Sigmoid colon (tissue), 7 donors: Measurements from ENCODE around the gene APBB2. TPM values are rescaled to one million over a fixed set of nuclear protein-coding genes. Genes with fewer than 3 reads are reported as not detected.
A peak's percentile ranks its signal among the peaks of the same experiment; 100 is the strongest.
"Not testable (repeated sequence)": the region's sequence is repeated elsewhere in the genome, so short reads cannot be mapped to it uniquely, and the experiment has no call there.

Source experiments
- DNase-seq: peaks from one replicate; pipeline ENCODE4 v3.0.0-alpha.2; 2019
- H3K27ac ChIP-seq, 4 donors: fragments of 200-600 bp; sonication (generic); one replicate each; pipeline ENCODE4 v1.5.1; 2016 to 2019; ENCODE audit warnings: mild to moderate bottlenecking in 1 of 4
- H3K27me3 ChIP-seq, 3 donors: fragments of 200-600 bp; sonication (generic); one replicate each; pipeline ENCODE4 v1.5.1; 2019; ENCODE audit warnings: mild to moderate bottlenecking in 1 of 3
- H3K36me3 ChIP-seq, 4 donors: fragments of 200-600 bp; sonication (generic); one replicate each; pipeline ENCODE4 v1.5.1; 2016 to 2019
- H3K4me1 ChIP-seq, 4 donors: fragments of 200-600 bp; sonication (generic); one replicate each; pipeline ENCODE4 v1.5.1; 2017 to 2019
- H3K4me3 ChIP-seq, 4 donors: fragments of 200-600 bp; sonication (generic); one replicate each; pipeline ENCODE4 v1.5.1; 2017 to 2019; ENCODE audit warnings: mild to moderate bottlenecking in 2 of 4, moderate library complexity in 1 of 4
- H3K9me3 ChIP-seq, 4 donors: fragments of 200-600 bp in 3 of 4; sonication (generic) in 3 of 4; one replicate each; pipeline versions ENCODE4 v1.5.1 to v1.6.1; 2013 to 2019
- EP300 ChIP-seq, 4 donors: sonication (generic); formaldehyde crosslinking; IDR thresholded peaks; one replicate each; pipeline ENCODE4 v1.6.1; 2017; ENCODE audit warnings: antibody characterized with exemption in 4 of 4
- POLR2A ChIP-seq, 2 donors: fragments of 450-650 bp; IDR thresholded peaks; one replicate each; pipeline ENCODE4 v1.6.1; 2016; ENCODE audit warnings: antibody characterized with exemption in 2 of 2, mild to moderate bottlenecking in 2 of 2, moderate library complexity in 2 of 2
- POLR2AphosphoS5 ChIP-seq, 4 donors: sonication (generic); formaldehyde crosslinking; IDR thresholded peaks; one replicate each; pipeline ENCODE4 v1.6.1; 2017; ENCODE audit warnings: antibody characterized with exemption in 4 of 4
- whole genome bisulfite sequencing, 2 donors: extraction: QIAGEN DNeasy Blood & Tissue Kit; methylation state at CpG; one replicate each; pipeline ENCODE4 v1.1.7; 2013; 5-methylcytosine and 5-hydroxymethylcytosine counted together
- intact Hi-C: fragments of 100-400 bp; cut with DNase I; formaldehyde crosslinking; loops from one replicate; pipeline ENCODE4 v1.15.1; 2023
- polyA plus RNA-seq, 3 donors: library from polyadenylated mRNA; stranded (reverse); fragments of 200-250 nt; gene quantifications; one replicate each; pipeline ENCODE4 v1.2.3, GENCODE V29; 2013
- total RNA-seq, 4 donors: library from RNA; depleted of rRNA; stranded (reverse); fragments of >200 nt; gene quantifications; one replicate each; pipeline ENCODE4 v1.1.0, GENCODE V29; 2016
- TF ChIP-seq, protein P1 (sequence below), 4 experiments: fragments of 450-650 bp in 3 of 4; fragments of 200-600 bp in 1 of 4; IDR thresholded peaks; one replicate each; pipeline ENCODE4 v1.5.1; 2016 to 2019; ENCODE audit warnings: antibody characterized with exemption in 4 of 4, mild to moderate bottlenecking in 3 of 4, moderate library complexity in 2 of 4
- donor health status: healthy with polysubstance abuse.
- donor health status: Bipolar disorder and iron deficiency.
- donor health status: healthy.

The APBB2 gene
- total and polyA plus RNA-seq, 7 donors: 7.8 to 108 (median 69.1) TPM

DNA sequence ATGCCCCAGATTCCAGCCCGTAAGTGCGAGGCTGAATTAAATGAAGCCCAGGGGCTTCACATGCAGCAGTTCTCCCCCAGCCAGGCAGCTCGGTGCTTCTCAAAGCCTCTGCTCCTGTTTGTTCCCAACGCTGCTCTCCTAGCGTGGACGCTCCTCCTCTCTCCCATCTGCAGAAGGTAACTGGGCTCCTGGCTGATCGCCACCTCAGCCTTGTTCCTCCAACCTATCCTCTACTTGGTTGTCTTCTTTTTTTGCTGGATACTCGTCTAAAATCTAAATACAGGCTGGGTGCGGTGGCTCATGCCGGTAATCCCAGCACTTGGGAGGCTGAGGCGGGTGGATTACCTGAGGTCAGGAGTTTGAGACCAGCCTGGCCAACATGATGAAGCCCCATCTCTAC lies 394.2 kb downstream of the APBB2 start:
- TF ChIP-seq, protein P1, sequence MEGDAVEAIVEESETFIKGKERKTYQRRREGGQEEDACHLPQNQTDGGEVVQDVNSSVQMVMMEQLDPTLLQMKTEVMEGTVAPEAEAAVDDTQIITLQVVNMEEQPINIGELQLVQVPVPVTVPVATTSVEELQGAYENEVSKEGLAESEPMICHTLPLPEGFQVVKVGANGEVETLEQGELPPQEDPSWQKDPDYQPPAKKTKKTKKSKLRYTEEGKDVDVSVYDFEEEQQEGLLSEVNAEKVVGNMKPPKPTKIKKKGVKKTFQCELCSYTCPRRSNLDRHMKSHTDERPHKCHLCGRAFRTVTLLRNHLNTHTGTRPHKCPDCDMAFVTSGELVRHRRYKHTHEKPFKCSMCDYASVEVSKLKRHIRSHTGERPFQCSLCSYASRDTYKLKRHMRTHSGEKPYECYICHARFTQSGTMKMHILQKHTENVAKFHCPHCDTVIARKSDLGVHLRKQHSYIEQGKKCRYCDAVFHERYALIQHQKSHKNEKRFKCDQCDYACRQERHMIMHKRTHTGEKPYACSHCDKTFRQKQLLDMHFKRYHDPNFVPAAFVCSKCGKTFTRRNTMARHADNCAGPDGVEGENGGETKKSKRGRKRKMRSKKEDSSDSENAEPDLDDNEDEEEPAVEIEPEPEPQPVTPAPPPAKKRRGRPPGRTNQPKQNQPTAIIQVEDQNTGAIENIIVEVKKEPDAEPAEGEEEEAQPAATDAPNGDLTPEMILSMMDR (IDR thresholded peaks at IDR 0.05): no peak
- no peak for TF ChIP-seq EP300 (IDR thresholded peaks at IDR 0.05)
- TF ChIP-seq POLR2A (IDR thresholded peaks at IDR 0.05): no peak
- TF ChIP-seq POLR2AphosphoS5 (IDR thresholded peaks at IDR 0.05): no peak
- DNase-seq: no peak
- no peaks in the 10 kb centered on the region for H3K4me1 ChIP-seq
- WGBS, 2 donors: 96 to 97% methylated on average over 11 of the region's 11 CpGs
- H3K4me3 ChIP-seq: no peak overlapping the region
- intact Hi-C loops: no loop called here
- H3K27ac ChIP-seq: no peak overlapping the region
- H3K9me3 ChIP-seq: no peaks in the 10 kb centered on the region
- H3K36me3 ChIP-seq: peaks cover 6 to 58% (median 22%) of the 10 kb centered on the region in 4 donors
- no peaks in the 10 kb centered on the region for H3K27me3 ChIP-seq

DNA sequence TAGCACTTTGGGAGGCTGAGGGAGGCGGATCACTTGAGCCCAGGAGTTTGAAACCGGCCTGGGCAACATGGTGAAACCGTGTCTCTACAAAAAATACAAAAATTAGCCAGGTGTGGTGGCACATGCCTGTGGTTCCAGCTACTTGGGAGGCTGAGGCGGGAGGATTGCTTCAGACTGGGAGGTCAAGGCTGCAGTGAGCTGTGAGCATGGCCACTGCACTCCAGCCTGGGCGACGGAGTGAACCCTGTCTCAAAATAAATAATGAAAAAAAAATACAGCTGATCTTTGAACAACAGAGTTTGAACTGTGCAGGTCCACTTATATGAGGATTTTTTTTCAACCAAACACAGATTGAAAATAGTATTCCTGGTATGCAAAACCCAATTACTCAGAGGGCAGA lies 397.2 kb downstream of the APBB2 start:
- H3K36me3 ChIP-seq: peaks cover 0 to 66% (median 23%) of the 10 kb centered on the region in 4 donors
- DNase-seq, H3K9me3 ChIP-seq, H3K27me3 ChIP-seq, H3K27ac ChIP-seq, H3K4me1 ChIP-seq, H3K4me3 ChIP-seq, intact Hi-C loops: not testable (repeated sequence)
- WGBS, 2 donors: 93% methylated on average over 6 of the region's 6 CpGs

DNA sequence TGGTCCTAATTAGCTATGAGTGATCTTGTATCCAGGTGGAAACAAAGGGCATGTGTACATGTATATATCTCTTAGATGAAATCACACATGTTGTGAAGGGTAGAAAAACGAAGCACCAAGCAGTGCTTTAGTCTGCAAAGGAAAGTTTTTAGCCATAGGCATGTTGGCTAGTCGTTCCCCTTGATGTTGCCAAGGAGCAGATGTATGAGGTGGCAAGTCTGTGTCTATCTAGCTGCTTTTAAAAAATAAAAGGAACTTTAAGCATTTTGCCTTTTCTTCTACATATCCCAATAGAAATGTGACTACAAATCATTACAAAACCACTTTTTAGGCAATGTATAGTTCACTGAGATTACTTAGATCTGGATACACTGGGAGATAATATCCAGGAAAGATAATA lies 401.5 kb downstream of the APBB2 start:
- TF ChIP-seq EP300 (IDR thresholded peaks at IDR 0.05): no peak
- no peak for TF ChIP-seq POLR2AphosphoS5 (IDR thresholded peaks at IDR 0.05)
- TF ChIP-seq, protein P1 (IDR thresholded peaks at IDR 0.05): no peak
- no peak for TF ChIP-seq POLR2A (IDR thresholded peaks at IDR 0.05)
- no peak overlapping the region for H3K4me3 ChIP-seq
- H3K27me3 ChIP-seq: no peaks in the 10 kb centered on the region
- WGBS, 2 donors: 87 to 88% methylated on average over 2 of the region's 2 CpGs
- peak overlapping the region in 2 of 4 donors; percentile 15 to 41 for H3K27ac ChIP-seq
- H3K9me3 ChIP-seq: no peaks in the 10 kb centered on the region
- intact Hi-C loops: no loop called here
- peaks cover 0 to 51% (median 13%) of the 10 kb centered on the region in 4 donors for H3K36me3 ChIP-seq
- no peaks in the 10 kb centered on the region for H3K4me1 ChIP-seq
- DNase-seq: no peak

DNA sequence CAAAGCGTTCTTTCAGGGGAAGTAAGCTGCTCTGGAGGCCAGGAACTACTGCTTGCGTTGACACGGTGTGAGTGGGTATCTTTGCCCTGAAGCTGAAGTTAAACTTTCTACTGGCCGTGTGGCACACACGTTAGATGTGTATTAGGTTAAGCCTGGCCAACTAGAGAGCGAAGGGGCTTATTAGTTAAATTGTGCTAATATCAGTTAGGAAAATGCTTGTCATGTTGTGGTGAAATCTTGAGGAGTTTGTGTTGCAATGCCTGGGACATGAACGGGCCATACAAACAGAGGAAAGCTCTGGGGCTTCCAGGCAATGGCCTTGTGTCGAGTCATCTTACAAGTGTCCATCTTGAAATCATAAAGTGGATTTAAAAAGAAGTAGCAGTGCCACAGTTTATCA lies 402.0 kb downstream of the APBB2 start:
- no peaks in the 10 kb centered on the region for H3K27me3 ChIP-seq
- H3K27ac ChIP-seq: peak overlapping the region in 2 of 4 donors; percentile 15 to 41
- H3K4me1 ChIP-seq: no peaks in the 10 kb centered on the region
- H3K36me3 ChIP-seq: peaks cover 0 to 51% (median 13%) of the 10 kb centered on the region in 4 donors
- H3K4me3 ChIP-seq: no peak overlapping the region
- no peak for DNase-seq
- intact Hi-C loops: no loop called here
- 89 to 91% methylated on average over 8 of the region's 8 CpGs for WGBS, 2 donors
- no peak for TF ChIP-seq EP300 (IDR thresholded peaks at IDR 0.05)
- no peak for TF ChIP-seq POLR2A (IDR thresholded peaks at IDR 0.05)
- TF ChIP-seq, protein P1 (IDR thresholded peaks at IDR 0.05): no peak
- no peak for TF ChIP-seq POLR2AphosphoS5 (IDR thresholded peaks at IDR 0.05)
- no peaks in the 10 kb centered on the region for H3K9me3 ChIP-seq

DNA sequence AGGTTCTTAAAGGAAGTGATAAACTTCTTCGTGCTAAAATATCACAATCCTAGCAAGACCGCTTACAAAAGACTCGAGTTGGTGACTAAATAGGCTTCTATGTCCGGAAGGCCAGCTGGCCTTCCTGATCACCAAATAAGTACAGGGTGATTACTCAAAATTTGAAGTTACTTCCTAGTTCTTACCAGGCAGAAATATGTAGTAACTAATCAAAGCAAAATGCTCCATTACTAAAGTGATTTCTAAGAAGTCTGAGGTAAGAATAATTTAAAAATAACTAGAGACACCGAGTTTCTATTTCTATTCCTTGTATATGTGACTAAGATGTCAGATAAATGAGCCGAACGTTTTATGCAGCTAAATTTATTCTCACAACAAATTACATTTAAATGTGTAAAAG lies 402.4 kb downstream of the APBB2 start:
- Histone ChIP-seq H3K36me3 (peaks cover 0 to 51% (median 13%) of the 10 kb centered on the region in 4 donors), H3K27ac (peak overlapping the region in 2 of 4 donors; percentile 19 to 31), H3K9me3 (no peaks in the 10 kb centered on the region), H3K27me3 (no peaks in the 10 kb centered on the region), H3K4me3 (no peak overlapping the region), H3K4me1 (no peaks in the 10 kb centered on the region)
- WGBS, 2 donors: 80 to 88% methylated on average over 7 of the region's 7 CpGs
- DNase-seq: no peak
- TF ChIP-seq, protein P1 (IDR thresholded peaks at IDR 0.05): no peak
- TF ChIP-seq POLR2AphosphoS5 (IDR thresholded peaks at IDR 0.05) (no peak), EP300 (IDR thresholded peaks at IDR 0.05) (no peak), POLR2A (IDR thresholded peaks at IDR 0.05) (no peak)
- intact Hi-C loops: no loop called here
